OCI-LY1 (cell line): ENCODE measurements around the gene PTGFRN.

Experiments used
- H2AFZ ChIP-seq: fragments of 200-600 bp; sonication (generic), shearing (Covaris generic); 2 replicates; pipeline ENCODE4 v1.6.0; 2014; ENCODE audit warnings: antibody characterized with exemption, mild to moderate bottlenecking, low read length
- H3F3A ChIP-seq: fragments of 200-600 bp; sonication (generic), shearing (Covaris generic); 2 replicates; pipeline ENCODE4 v1.6.0; 2014; ENCODE audit warnings: mild to moderate bottlenecking, antibody characterized with exemption, low read length, moderate library complexity; ENCODE audit not compliant: insufficient read depth
- H3K27ac ChIP-seq: fragments of 200-600 bp; sonication (generic); 2 replicates; pipeline ENCODE4 v1.5.1; 2014; ENCODE audit warnings: low read length, mixed run types, mild to moderate bottlenecking, low read depth; ENCODE audit not compliant: poor library complexity, severe bottlenecking
- H3K27me3 ChIP-seq: fragments of 200-600 bp; sonication (generic); 2 replicates; pipeline ENCODE4 v1.6.0; 2014; ENCODE audit warnings: antibody characterized with exemption, mild to moderate bottlenecking, low read length, moderate library complexity; ENCODE audit not compliant: insufficient read depth
- H3K36me3 ChIP-seq: fragments of 200-600 bp; sonication (generic); 2 replicates; pipeline ENCODE4 v1.6.1; 2014; ENCODE audit warnings: mild to moderate bottlenecking, antibody characterized with exemption, low read length, moderate library complexity, mixed read lengths; ENCODE audit not compliant: insufficient read depth
- H3K4me1 ChIP-seq: fragments of 200-600 bp; sonication (generic); 2 replicates; pipeline ENCODE4 v1.5.1; 2014; ENCODE audit warnings: mild to moderate bottlenecking, low read length, moderate library complexity; ENCODE audit not compliant: insufficient read depth, severe bottlenecking
- H3K4me2 ChIP-seq: fragments of 200-600 bp; sonication (generic), shearing (Covaris generic); 2 replicates; pipeline ENCODE4 v1.6.1; 2014; ENCODE audit warnings: low read length
- H3K4me3 ChIP-seq: fragments of 200-600 bp; sonication (generic); 2 replicates; pipeline ENCODE4 v1.5.1; 2014; ENCODE audit warnings: low read length, low read depth, mild to moderate bottlenecking, mixed read lengths; ENCODE audit not compliant: poor library complexity, severe bottlenecking
- H3K79me2 ChIP-seq: fragments of 200-600 bp; shearing (Covaris generic); 2 replicates; pipeline ENCODE4 v1.6.1; 2016; ENCODE audit warnings: mixed run types, low read length, mixed read lengths; ENCODE audit not compliant: insufficient read depth
- H3K9ac ChIP-seq: fragments of 200-600 bp; sonication (generic), shearing (Covaris generic); 2 replicates; pipeline ENCODE4 v1.6.1; 2014; ENCODE audit warnings: mild to moderate bottlenecking, low read length, mixed read lengths
- H3K9me2 ChIP-seq: fragments of 200-600 bp; sonication (generic), shearing (Covaris generic); 2 replicates; pipeline ENCODE4 v1.6.1; 2014; ENCODE audit warnings: low read depth, mild to moderate bottlenecking, low read length, mixed read lengths
- H3K9me3 ChIP-seq: fragments of 200-600 bp; shearing (Covaris generic); 2 replicates; pipeline ENCODE4 v1.6.1; 2014; ENCODE audit warnings: low read length, mixed read lengths
- H4K20me1 ChIP-seq: fragments of 200-600 bp; sonication (generic), shearing (Covaris generic); 2 replicates; pipeline ENCODE4 v1.6.0; 2016; ENCODE audit warnings: mild to moderate bottlenecking, low read length; ENCODE audit not compliant: insufficient read depth
- EZH2 ChIP-seq: fragments of 200-600 bp; sonication (generic), shearing (Covaris generic); IDR thresholded peaks from 2 replicates; pipeline ENCODE4 v1.8.0; 2017; ENCODE audit warnings: borderline replicate concordance, mixed run types, mild to moderate bottlenecking, antibody characterized with exemption, low read length, moderate library complexity, mixed read lengths
- TF ChIP-seq, protein P1 (sequence below): fragments of 200-600 bp; sonication (generic), shearing (Covaris generic); IDR thresholded peaks from 2 replicates; pipeline ENCODE4 v1.5.1; 2017; ENCODE audit warnings: mild to moderate bottlenecking, antibody characterized with exemption, low read length, moderate library complexity, mixed read lengths

The PTGFRN gene

GRCh38 chr1:116986421-116987255, 76.9 kb downstream of the PTGFRN start:
- Histone ChIP-seq H3K4me3 (no peak overlapping the region), H3K27me3 (no peaks in the 10 kb centered on the region; the same call in 1 of the 2 replicates), H3K79me2 (no peaks in the 10 kb centered on the region), H3F3A (no peaks in the 10 kb centered on the region), H3K9ac (no peak overlapping the region), H3K4me1 (peaks cover 8% of the 10 kb centered on the region), H4K20me1 (no peaks in the 10 kb centered on the region), H3K9me2 (no peaks in the 10 kb centered on the region), H3K9me3 (no peaks in the 10 kb centered on the region), H3K4me2 (no peak overlapping the region), H3K27ac (no peak overlapping the region), H3K36me3 (no peaks in the 10 kb centered on the region), H2AFZ (no peak overlapping the region)
- TF ChIP-seq, protein P1, sequence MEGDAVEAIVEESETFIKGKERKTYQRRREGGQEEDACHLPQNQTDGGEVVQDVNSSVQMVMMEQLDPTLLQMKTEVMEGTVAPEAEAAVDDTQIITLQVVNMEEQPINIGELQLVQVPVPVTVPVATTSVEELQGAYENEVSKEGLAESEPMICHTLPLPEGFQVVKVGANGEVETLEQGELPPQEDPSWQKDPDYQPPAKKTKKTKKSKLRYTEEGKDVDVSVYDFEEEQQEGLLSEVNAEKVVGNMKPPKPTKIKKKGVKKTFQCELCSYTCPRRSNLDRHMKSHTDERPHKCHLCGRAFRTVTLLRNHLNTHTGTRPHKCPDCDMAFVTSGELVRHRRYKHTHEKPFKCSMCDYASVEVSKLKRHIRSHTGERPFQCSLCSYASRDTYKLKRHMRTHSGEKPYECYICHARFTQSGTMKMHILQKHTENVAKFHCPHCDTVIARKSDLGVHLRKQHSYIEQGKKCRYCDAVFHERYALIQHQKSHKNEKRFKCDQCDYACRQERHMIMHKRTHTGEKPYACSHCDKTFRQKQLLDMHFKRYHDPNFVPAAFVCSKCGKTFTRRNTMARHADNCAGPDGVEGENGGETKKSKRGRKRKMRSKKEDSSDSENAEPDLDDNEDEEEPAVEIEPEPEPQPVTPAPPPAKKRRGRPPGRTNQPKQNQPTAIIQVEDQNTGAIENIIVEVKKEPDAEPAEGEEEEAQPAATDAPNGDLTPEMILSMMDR, result no peak
- TF ChIP-seq EZH2, result no peak

DNA sequence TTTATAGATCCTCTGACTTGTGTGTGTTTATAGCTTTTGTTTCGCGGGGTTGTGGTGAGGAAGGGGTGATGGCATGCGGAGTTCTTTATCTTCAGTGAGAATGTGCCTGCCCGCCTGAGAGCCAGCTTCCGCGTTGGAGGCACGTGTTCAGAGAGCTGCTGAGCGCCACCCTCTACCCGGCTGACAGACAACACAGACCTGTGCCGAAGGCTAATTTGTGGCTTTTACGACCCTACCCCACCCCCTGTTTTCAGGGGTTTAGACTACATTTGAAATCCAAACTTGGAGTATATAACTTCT, 77.5 kb downstream of the PTGFRN start:
- Histone ChIP-seq H3K36me3 (no peaks in the 10 kb centered on the region), H3K9me3 (no peaks in the 10 kb centered on the region), H3K4me1 (peaks cover 8% of the 10 kb centered on the region), H3K27me3 (no peaks in the 10 kb centered on the region; the same call in 1 of the 2 replicates), H3K4me2 (no peak overlapping the region), H4K20me1 (no peaks in the 10 kb centered on the region), H3K4me3 (no peak overlapping the region), H3K9me2 (no peaks in the 10 kb centered on the region), H2AFZ (no peak overlapping the region), H3K79me2 (no peaks in the 10 kb centered on the region), H3F3A (no peaks in the 10 kb centered on the region), H3K9ac (no peak overlapping the region), H3K27ac (no peak overlapping the region)
- TF ChIP-seq, protein P1, result no peak
- TF ChIP-seq EZH2, result no peak

DNA sequence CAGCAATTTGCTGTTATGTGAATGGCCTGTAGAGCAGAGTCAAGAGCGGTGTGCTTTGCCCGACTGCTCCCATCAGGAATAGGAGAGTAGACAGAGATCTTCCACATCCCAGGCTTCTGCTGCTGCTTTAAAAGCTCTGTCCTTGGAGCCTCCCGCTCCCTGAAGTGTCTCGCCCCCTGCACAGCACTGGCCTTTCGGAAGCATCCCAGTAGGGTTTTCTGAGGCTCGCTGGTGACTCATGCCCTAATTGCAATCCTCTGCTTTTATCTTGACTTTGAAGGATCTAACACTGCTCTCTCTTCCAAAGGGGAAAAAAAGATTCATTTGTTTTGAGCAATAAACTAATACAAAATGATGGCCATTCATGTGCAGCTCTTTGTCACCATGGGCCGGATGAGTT, 78.5 kb downstream of the PTGFRN start:
- Histone ChIP-seq H4K20me1 (no peaks in the 10 kb centered on the region), H3K9ac (no peak overlapping the region), H3K4me3 (no peak overlapping the region), H3K36me3 (no peaks in the 10 kb centered on the region), H3F3A (no peaks in the 10 kb centered on the region), H3K79me2 (no peaks in the 10 kb centered on the region), H3K27me3 (no peaks in the 10 kb centered on the region; the same call in 1 of the 2 replicates), H3K9me3 (no peaks in the 10 kb centered on the region), H3K4me1 (peaks cover 8% of the 10 kb centered on the region), H2AFZ (no peak overlapping the region), H3K4me2 (no peak overlapping the region), H3K9me2 (no peaks in the 10 kb centered on the region), H3K27ac (no peak overlapping the region)
- TF ChIP-seq EZH2, result no peak
- TF ChIP-seq, protein P1, result no peak
